H1 (cell line): ENCODE results near the gene PDZD2. TPM values are rescaled to one million over a fixed set of nuclear protein-coding genes. Genes with fewer than 3 reads are reported as not detected.

Experiments used
- ASH2L ChIP-seq: fragments of 200-600, 300-600 bp; sonication (generic); IDR thresholded peaks from one replicate; pipeline ENCODE4 v1.7.1; 2017; ENCODE audit warnings: low read length
- ATF2 ChIP-seq: IDR thresholded peaks from 2 replicates; pipeline ENCODE4 v1.6.1; 2012; ENCODE audit warnings: low read length, inconsistent platforms
- CHD7 ChIP-seq: fragments of 300-600 bp; sonication (generic); IDR thresholded peaks from 2 replicates; pipeline ENCODE4 v1.7.1; 2012; ENCODE audit warnings: low read length, moderate library complexity, mild to moderate bottlenecking, inconsistent platforms; ENCODE audit not compliant: insufficient replicate concordance
- HDAC6 ChIP-seq: IDR thresholded peaks from one replicate; pipeline ENCODE4 v1.7.1; 2012; ENCODE audit warnings: low read depth, mild to moderate bottlenecking, inconsistent platforms, low read length, moderate library complexity
- KDM1A ChIP-seq: fragments of 200-600, 300-600 bp; sonication (generic); IDR thresholded peaks from 2 replicates; pipeline ENCODE4 v1.7.1; 2016; ENCODE audit warnings: mild to moderate bottlenecking, low read length, borderline replicate concordance
- POLR2AphosphoS5 ChIP-seq: IDR thresholded peaks from 2 replicates; pipeline ENCODE4 v1.6.1; 2011; ENCODE audit warnings: low read depth, low read length
- polyA plus RNA-seq, 7 experiments: library from polyadenylated mRNA; depleted of rRNA in 3 of 7; stranded (reverse) in 5 of 7; unstranded in 2 of 7; fragments of >200 nt in 5 of 7; fragments of 200-250 nt in 2 of 7; gene quantifications; 1 replicate in 5 of 7; 2 replicates in 1 of 7; 4 replicates in 1 of 7; pipeline versions ENCODE4 v1.2.1 to v1.2.3, GENCODE V29; 2011 to 2013; ENCODE audit warnings: missing spikeins in 2 of 7, mixed read lengths in 2 of 7
- total RNA-seq: library from RNA; stranded (reverse); fragmentation: NEBNext Ultra II Directional; extraction: Animal tissue kit (Norgen Biotek cat#: 25700); gene quantifications from 2 replicates; pipeline ENCODE4 v1.2.1, GENCODE V29; 2021

PDZD2 gene
- total and polyA plus RNA-seq, 2 of the 8 experiments (the other 6 are each of a cell fraction or from before 2014, with no cell fraction given): 1.2 to 6.8 TPM

- TF ChIP-seq POLR2AphosphoS5: no peak
- no peak for TF ChIP-seq CHD7
- no peak for TF ChIP-seq HDAC6
- no peak for TF ChIP-seq KDM1A
- no peak for TF ChIP-seq ATF2
- no peak for TF ChIP-seq ASH2L
Measured at GRCh38 chr5:32004404-32004803, 365.5 kb downstream of the PDZD2 start (continued).
